GM12873 (cell line): ENCODE results near the gene UBL5.

Experiments used
- CTCF ChIP-seq: IDR thresholded peaks from 2 replicates; pipeline ENCODE4 v1.5.1; 2012; ENCODE audit warnings: low read depth, mild to moderate bottlenecking, moderate library complexity, low read length, control low read depth; ENCODE audit not compliant: insufficient read depth; ENCODE audit errors: missing control alignments

The UBL5 gene

GRCh38 chr19:9806803-9807202 is 20.9 kb upstream of the UBL5 start:
- TF ChIP-seq CTCF = no peak

- TF ChIP-seq CTCF = no peak
These were observed 18.6 kb upstream of the UBL5 start for GRCh38 chr19:9808855-9809824.

- no peak for TF ChIP-seq CTCF
These were observed 16.6 kb upstream of the UBL5 start for GRCh38 chr19:9811139-9811538.

- no peak for TF ChIP-seq CTCF
These were observed 9.5 kb upstream of the UBL5 start for GRCh38 chr19:9818175-9818733.

GRCh38 chr19:9818734-9819595 is 8.8 kb upstream of the UBL5 start, which contains the start of gene FBXL12:
Gene FBXL12, minus strand, starts transcription at chr19:9819079. Its CDS starts 266 bp downstream, at chr19:9818813.
- TF ChIP-seq CTCF = no peak

- TF ChIP-seq CTCF = no peak
These were observed 8.2 kb upstream of the UBL5 start for GRCh38 chr19:9819596-9819909.

GRCh38 chr19:9823816-9824215 is 3.9 kb upstream of the UBL5 start:
- no peak for TF ChIP-seq CTCF
